MCF 10A (cell line): ENCODE results near the gene KRTAP19-3. TPM values are rescaled to one million over a fixed set of nuclear protein-coding genes. Genes with fewer than 3 reads are reported as not detected.

Experiments used
- BruUV-seq: library from RNA; stranded (reverse); fragments of 400-500 nt; replicated peaks from 2 replicates; lab custom pipeline; 2021; lab: Mats Ljungman, UMichigan
- CTCF ChIA-PET: fragments of 300-600 bp; sonication (Branson Sonifier 250); formaldehyde crosslinking; extraction: SDS; loops from one replicate; lab custom pipeline; 2021; ENCODE audit warnings: antibody characterized with exemption, inconsistent platforms; lab: Yijun Ruan, JAX
- POLR2A ChIA-PET: fragments of 300-600, 350-650 bp; sonication (Branson Sonifier 250); formaldehyde crosslinking; extraction: SDS; loops from one replicate; lab custom pipeline; 2020; ENCODE audit warnings: antibody characterized with exemption, inconsistent platforms; lab: Yijun Ruan, JAX
- DNase-seq: peaks from one replicate; pipeline ENCODE4 v3.0.0-alpha.2; 2018; ENCODE audit not compliant: unreplicated experiment
- H3K27ac Mint-ChIP-seq: one replicate; pipeline ENCODE4 v1.8.0; 2022; ENCODE audit warnings: mild to moderate bottlenecking, low read depth, mixed read lengths; ENCODE audit not compliant: unreplicated experiment
- H3K27me3 Mint-ChIP-seq: one replicate; pipeline ENCODE4 v1.8.0; 2022; ENCODE audit warnings: mixed read lengths; ENCODE audit not compliant: insufficient read depth, unreplicated experiment
- H3K36me3 Mint-ChIP-seq: one replicate; pipeline ENCODE4 v1.8.0; 2022; ENCODE audit warnings: mild to moderate bottlenecking, moderate library complexity, mixed read lengths; ENCODE audit not compliant: insufficient read depth, unreplicated experiment
- H3K4me1 Mint-ChIP-seq: one replicate; pipeline ENCODE4 v1.8.0; 2022; ENCODE audit warnings: mixed read lengths; ENCODE audit not compliant: insufficient read depth, unreplicated experiment
- H3K4me3 Mint-ChIP-seq: one replicate; pipeline ENCODE4 v1.8.0; 2022; ENCODE audit warnings: mild to moderate bottlenecking, moderate library complexity, mixed read lengths; ENCODE audit not compliant: unreplicated experiment
- H3K9me3 Mint-ChIP-seq: one replicate; pipeline ENCODE4 v1.8.0; 2022; ENCODE audit warnings: mixed read lengths; ENCODE audit not compliant: unreplicated experiment
- CTCF ChIP-seq: fragments of 200-600 bp; IDR thresholded peaks from one replicate; pipeline ENCODE4 v1.8.0; 2022; ENCODE audit warnings: antibody characterized with exemption, mild to moderate bottlenecking; ENCODE audit not compliant: unreplicated experiment
- intact Hi-C: fragments of 100-400 bp; cut with micrococcal nuclease; formaldehyde crosslinking; loops from 2 replicates; pipeline ENCODE4 v1.14.1; 2022
- total RNA-seq: library from RNA; stranded (reverse); gene quantifications from 2 replicates; pipeline ENCODE4 v1.2.3, GENCODE V29; 2022

Gene KRTAP19-3
- total RNA-seq, 1 experiment from 2014 or later: not detected

GRCh38 chr21:30444204-30444603 is 47.6 kb downstream of the KRTAP19-3 start:
- Mint-ChIP-seq H3K4me3 (no peak overlapping the region), H3K9me3 (no peaks in the 10 kb centered on the region), H3K36me3 (no peaks in the 10 kb centered on the region), H3K27me3 (peaks cover 42% of the 10 kb centered on the region), H3K27ac (no peak overlapping the region), H3K4me1 (no peaks in the 10 kb centered on the region)
- intact Hi-C loops: no loop called here
- no peak for DNase-seq
- CTCF ChIA-PET: interaction anchor here (0.7 kb wide), 1 partner anchor 263 kb away, joined by 4 read pairs; no protein-coding TSS in a partner anchor
- no peak for TF ChIP-seq CTCF
- POLR2A ChIA-PET: no interaction called here
- BruUV-seq: no TSS peak

- Mint-ChIP-seq H3K4me1 (no peaks in the 10 kb centered on the region), H3K27me3 (peaks cover 52% of the 10 kb centered on the region), H3K4me3 (no peak overlapping the region), H3K27ac (no peak overlapping the region), H3K9me3 (no peaks in the 10 kb centered on the region), H3K36me3 (no peaks in the 10 kb centered on the region)
- POLR2A ChIA-PET: no interaction called here
- CTCF ChIA-PET: interaction anchor here (0.8 kb wide), 1 partner anchor 104 kb away, joined by 3 read pairs; no protein-coding TSS in a partner anchor
- DNase-seq: no peak
- TF ChIP-seq CTCF: no peak
- intact Hi-C loops: no loop called here
- no TSS peak for BruUV-seq
Measured at GRCh38 chr21:30443226-30443625, 48.6 kb downstream of the KRTAP19-3 start.

Other genes with a start within 250 kb of the KRTAP19-3 start
- not detected in 2 replicates for gene KRTAP24-1, start 209.1 kb downstream of the KRTAP19-3 start, total RNA-seq
- gene KRTAP25-1, start 202.5 kb downstream of the KRTAP19-3 start, total RNA-seq: not detected in 2 replicates
- not detected in 2 replicates for gene KRTAP26-1, start 171.7 kb downstream of the KRTAP19-3 start, total RNA-seq
- gene KRTAP27-1, start 154.3 kb downstream of the KRTAP19-3 start, total RNA-seq: not detected in 2 replicates
- not detected in 2 replicates for gene KRTAP23-1, start 143.4 kb downstream of the KRTAP19-3 start, total RNA-seq
- gene KRTAP13-2, start 119.7 kb downstream of the KRTAP19-3 start, total RNA-seq: not detected in 2 replicates
- gene KRTAP13-1, start 96.0 kb downstream of the KRTAP19-3 start, total RNA-seq: not detected in 2 replicates
- gene KRTAP13-3, start 66.1 kb downstream of the KRTAP19-3 start, total RNA-seq: not detected in 2 replicates
- gene KRTAP13-4, start 61.8 kb downstream of the KRTAP19-3 start, total RNA-seq: not detected in 2 replicates
- gene KRTAP15-1, start 51.7 kb downstream of the KRTAP19-3 start, total RNA-seq: not detected in 2 replicates
- not detected in 2 replicates for gene KRTAP19-1, start 11.6 kb downstream of the KRTAP19-3 start, total RNA-seq
- gene KRTAP19-2, start 4.6 kb downstream of the KRTAP19-3 start, total RNA-seq: not detected in 2 replicates
- gene KRTAP19-4, start 5.2 kb upstream of the KRTAP19-3 start, total RNA-seq: not detected in 2 replicates
- gene KRTAP19-5, start 10.1 kb upstream of the KRTAP19-3 start, total RNA-seq: not detected in 2 replicates
- gene KRTAP19-6, start 49.9 kb upstream of the KRTAP19-3 start, total RNA-seq: not detected in 2 replicates
- gene KRTAP19-7, start 69.3 kb upstream of the KRTAP19-3 start, total RNA-seq: not detected in 2 replicates
- gene KRTAP22-2, start 98.4 kb upstream of the KRTAP19-3 start, total RNA-seq: not detected in 2 replicates
- gene KRTAP6-3, start 100.4 kb upstream of the KRTAP19-3 start, total RNA-seq: not detected in 2 replicates
- gene KRTAP6-2, start 106.9 kb upstream of the KRTAP19-3 start, total RNA-seq: not detected in 2 replicates
- not detected in 2 replicates for gene KRTAP22-1, start 109.1 kb upstream of the KRTAP19-3 start, total RNA-seq
- not detected in 2 replicates for gene KRTAP6-1, start 121.9 kb upstream of the KRTAP19-3 start, total RNA-seq
- not detected in 2 replicates for gene KRTAP20-1, start 124.4 kb upstream of the KRTAP19-3 start, total RNA-seq
- gene KRTAP20-4, start 128.6 kb upstream of the KRTAP19-3 start, total RNA-seq: not detected in 2 replicates
- not detected in 2 replicates for gene KRTAP20-2, start 143.2 kb upstream of the KRTAP19-3 start, total RNA-seq
- gene KRTAP20-3, start 150.9 kb upstream of the KRTAP19-3 start, total RNA-seq: not detected in 2 replicates
- not detected in 2 replicates for gene KRTAP21-3, start 226.8 kb upstream of the KRTAP19-3 start, total RNA-seq